ENCODE data around the gene PSORS1C2.

The PSORS1C2 gene

GRCh38 chr6:31116661-31117385 is 22.0 kb downstream of the PSORS1C2 start:
- Histone ChIP-seq H3K27me3 (peaks cover 40% of the 10 kb centered on the region), H3K4me1 (no peaks in the 10 kb centered on the region), H3K4me3 (ENCODE audit: low read depth, low read length) (no peak overlapping the region), H3K9me3 (no peaks in the 10 kb centered on the region), H3K36me3 (no peaks in the 10 kb centered on the region)
- DNase-seq, result no peak
- no peak for TF ChIP-seq CTCF (IDR thresholded peaks at IDR 0.05; ENCODE audit: low read depth, low read length)

DNA sequence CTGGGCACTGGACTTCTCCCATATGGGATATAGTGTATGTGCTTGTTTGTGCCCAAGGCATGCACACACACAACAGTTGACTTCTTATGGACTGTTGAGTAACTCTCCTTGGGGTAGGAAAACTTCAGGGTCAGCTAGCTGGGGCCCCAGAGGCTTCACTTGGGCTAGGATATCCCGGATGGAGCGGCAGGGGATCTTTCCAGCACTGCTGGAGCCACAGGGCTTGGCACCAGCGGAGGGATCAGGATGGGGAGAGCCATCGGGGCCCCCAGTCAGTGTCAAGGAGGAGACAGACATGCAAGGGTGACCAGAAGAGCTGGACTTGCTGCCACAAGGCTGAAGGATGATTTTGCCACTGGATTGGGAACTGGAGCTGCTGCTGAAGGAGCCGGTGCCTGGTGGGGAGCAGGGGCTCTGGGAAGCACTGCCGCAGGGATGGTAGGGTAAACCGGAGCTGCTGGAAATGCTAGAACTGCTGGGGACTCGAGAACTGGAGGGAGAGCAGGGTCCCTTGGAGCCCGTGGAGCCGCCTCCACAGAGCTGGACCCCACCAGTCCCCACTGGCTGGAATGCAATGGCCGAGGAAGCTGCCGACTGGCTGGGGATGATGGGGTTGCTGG is 22.8 kb downstream of the PSORS1C2 start:
- no peaks in the 10 kb centered on the region for H3K9me3 ChIP-seq
- H3K4me3 ChIP-seq (ENCODE audit: low read depth, low read length), result no peak overlapping the region
- no peaks in the 10 kb centered on the region for H3K36me3 ChIP-seq
- no peak for TF ChIP-seq CTCF (IDR thresholded peaks at IDR 0.05; ENCODE audit: low read depth, low read length)
- H3K27me3 ChIP-seq, result peaks cover 44% of the 10 kb centered on the region
- DNase-seq, result no peak
- H3K4me1 ChIP-seq, result no peaks in the 10 kb centered on the region

- H3K4me3 ChIP-seq (ENCODE audit: low read depth, low read length), result no peak overlapping the region
- H3K27me3 ChIP-seq, result peaks cover 49% of the 10 kb centered on the region
- H3K9me3 ChIP-seq, result no peaks in the 10 kb centered on the region
- no peaks in the 10 kb centered on the region for H3K36me3 ChIP-seq
- no peaks in the 10 kb centered on the region for H3K4me1 ChIP-seq
- no peak for DNase-seq
- TF ChIP-seq CTCF (IDR thresholded peaks at IDR 0.05; ENCODE audit: low read depth, low read length), result no peak
Measured at GRCh38 chr6:31114970-31115849, 23.7 kb downstream of the PSORS1C2 start.

GRCh38 chr6:31114541-31114878 is 24.4 kb downstream of the PSORS1C2 start, which contains the start of gene PSORS1C1:
Gene PSORS1C1, plus strand, starts transcription at chr6:31114800. Its CDS starts 14,833 bp downstream, at chr6:31129633.
- peaks cover 56% of the 10 kb centered on the region for H3K27me3 ChIP-seq
- H3K4me3 ChIP-seq (ENCODE audit: low read depth, low read length), result no peak within 1 kb of the TSS
- no peaks in the 10 kb centered on the region for H3K9me3 ChIP-seq
- TF ChIP-seq CTCF (IDR thresholded peaks at IDR 0.05; ENCODE audit: low read depth, low read length), result no peak
- DNase-seq, result no peak
- H3K4me1 ChIP-seq, result no peaks in the 10 kb centered on the region
- H3K36me3 ChIP-seq, result no peaks in the 10 kb centered on the region

DNA sequence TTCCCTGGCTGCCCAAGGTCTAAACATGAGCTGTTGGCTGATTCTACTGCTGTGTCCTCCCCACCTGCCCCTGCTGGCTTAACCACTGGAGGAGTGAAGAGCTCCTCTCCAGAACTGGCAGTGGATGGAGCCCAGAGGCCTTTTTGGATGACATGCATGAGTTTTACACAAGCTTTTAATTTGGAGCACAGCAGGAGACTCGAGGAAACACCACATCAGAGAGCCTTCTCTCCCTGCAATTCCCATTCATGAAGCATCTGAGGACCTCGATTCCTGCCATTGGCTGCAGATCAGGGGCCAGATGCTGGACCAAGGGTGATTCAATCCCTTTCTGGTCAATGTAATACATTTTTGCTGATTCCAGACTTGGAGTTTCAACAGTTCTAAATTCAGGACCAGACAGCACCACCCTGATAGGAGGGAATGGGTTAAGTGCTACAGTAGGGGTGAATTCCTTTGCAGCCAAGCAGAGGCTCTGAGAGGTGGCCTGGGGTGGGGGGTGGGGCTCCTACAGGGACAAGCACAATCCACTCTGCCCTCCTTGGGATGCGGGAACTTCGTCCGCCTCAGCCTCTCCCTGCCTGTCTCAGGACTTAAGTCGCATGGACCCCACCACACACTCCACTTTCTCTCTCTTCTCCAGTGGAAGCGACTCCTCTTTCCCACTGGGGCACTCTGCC is 24.9 kb downstream of the PSORS1C2 start:
- peaks cover 56% of the 10 kb centered on the region for H3K27me3 ChIP-seq
- no peaks in the 10 kb centered on the region for H3K4me1 ChIP-seq
- TF ChIP-seq CTCF (IDR thresholded peaks at IDR 0.05; ENCODE audit: low read depth, low read length), result no peak
- no peaks in the 10 kb centered on the region for H3K36me3 ChIP-seq
- H3K9me3 ChIP-seq, result no peaks in the 10 kb centered on the region
- no peak for DNase-seq
- H3K4me3 ChIP-seq (ENCODE audit: low read depth, low read length), result no peak overlapping the region

All from BE2C (cell line).